GM13977 (cell line): ENCODE measurements around the gene EIF3K.
A peak's percentile ranks its signal among the peaks of the same experiment; 100 is the strongest.

Source experiments
- DNase-seq: peaks from one replicate; pipeline ENCODE4 v3.0.0; 2012; ENCODE audit warnings: low spot score
- CTCF ChIP-seq: IDR thresholded peaks from 2 replicates; pipeline ENCODE4 v1.5.1; 2012; ENCODE audit warnings: mild to moderate bottlenecking, control low read depth; ENCODE audit not compliant: insufficient read depth; ENCODE audit errors: extremely low read depth, missing control alignments
- in situ Hi-C: fragments of 300-500 bp; cut with MboI; formaldehyde crosslinking; loops from one replicate; pipeline ENCODE4 v1.12.0; 2022; ENCODE audit warnings: low sequenced_read_pairs, low pct_unique_long_range_greater_than_20kb, mixed read lengths, inconsistent platforms; ENCODE audit not compliant: unreplicated experiment

Gene EIF3K

GRCh38 chr19:38684862-38685665 lies 66.1 kb downstream of the EIF3K start:
- DNase-seq = no peak
- in situ Hi-C loops = no loop called here
- no peak for TF ChIP-seq CTCF

- in situ Hi-C loops = no loop called here
- DNase-seq = peak; percentile 59
- no peak for TF ChIP-seq CTCF
Measured at GRCh38 chr19:38685666-38686529, 66.9 kb downstream of the EIF3K start.

GRCh38 chr19:38686530-38686888 lies 67.5 kb downstream of the EIF3K start:
- TF ChIP-seq CTCF = peak; percentile 19
- DNase-seq = peak; percentile 62
- in situ Hi-C loops = no loop called here
